HG03457 (cell line): ENCODE data around the gene TTC9B.

ENCODE experiments used
- ATAC-seq: cut with Tn5 transposase; IDR thresholded peaks from one replicate; pipeline ENCODE4 v1.9.1; 2021; ENCODE audit warnings: moderate number of reproducible peaks; ENCODE audit not compliant: unreplicated experiment

TTC9B gene

GRCh38 chr19:40249201-40249600 lies 31.0 kb upstream of the TTC9B start:
- no peak for ATAC-seq

- ATAC-seq = no peak
Observed at GRCh38 chr19:40247735-40248262, 29.6 kb upstream of the TTC9B start.

GRCh38 chr19:40247178-40247577 lies 29.0 kb upstream of the TTC9B start:
- no peak for ATAC-seq

- no peak for ATAC-seq
Observed at GRCh38 chr19:40246292-40247073, 28.3 kb upstream of the TTC9B start.

DNA sequence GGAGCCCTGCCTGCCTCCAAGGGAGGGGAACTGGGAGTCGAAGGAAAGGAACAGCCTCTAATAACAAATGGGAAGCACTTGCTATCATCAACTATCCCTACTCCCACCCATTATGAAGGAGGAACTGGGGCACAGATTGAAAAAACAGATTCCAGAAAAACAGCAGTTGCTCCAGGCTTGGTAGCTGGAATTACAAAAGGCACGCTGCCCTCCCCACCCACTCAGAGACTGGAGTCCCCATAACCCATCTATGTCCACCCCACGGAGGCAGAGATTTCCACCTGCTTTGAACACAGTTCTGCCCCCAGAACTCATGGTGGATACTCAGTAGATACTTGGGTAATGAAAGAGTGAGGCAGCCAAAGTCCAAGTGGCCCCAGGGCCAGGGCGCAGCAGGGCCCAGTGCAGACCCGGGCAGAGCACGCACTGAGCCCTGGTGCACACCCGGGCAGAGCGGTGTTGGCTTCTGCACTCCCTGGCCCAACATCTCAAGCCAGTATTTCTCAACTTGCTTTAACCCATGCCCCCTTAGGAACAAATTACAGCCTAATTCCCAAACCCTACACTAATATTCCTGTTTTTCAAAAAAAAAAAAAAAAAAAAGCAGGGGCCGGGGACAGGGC lies 27.4 kb upstream of the TTC9B start:
- no peak for ATAC-seq

DNA sequence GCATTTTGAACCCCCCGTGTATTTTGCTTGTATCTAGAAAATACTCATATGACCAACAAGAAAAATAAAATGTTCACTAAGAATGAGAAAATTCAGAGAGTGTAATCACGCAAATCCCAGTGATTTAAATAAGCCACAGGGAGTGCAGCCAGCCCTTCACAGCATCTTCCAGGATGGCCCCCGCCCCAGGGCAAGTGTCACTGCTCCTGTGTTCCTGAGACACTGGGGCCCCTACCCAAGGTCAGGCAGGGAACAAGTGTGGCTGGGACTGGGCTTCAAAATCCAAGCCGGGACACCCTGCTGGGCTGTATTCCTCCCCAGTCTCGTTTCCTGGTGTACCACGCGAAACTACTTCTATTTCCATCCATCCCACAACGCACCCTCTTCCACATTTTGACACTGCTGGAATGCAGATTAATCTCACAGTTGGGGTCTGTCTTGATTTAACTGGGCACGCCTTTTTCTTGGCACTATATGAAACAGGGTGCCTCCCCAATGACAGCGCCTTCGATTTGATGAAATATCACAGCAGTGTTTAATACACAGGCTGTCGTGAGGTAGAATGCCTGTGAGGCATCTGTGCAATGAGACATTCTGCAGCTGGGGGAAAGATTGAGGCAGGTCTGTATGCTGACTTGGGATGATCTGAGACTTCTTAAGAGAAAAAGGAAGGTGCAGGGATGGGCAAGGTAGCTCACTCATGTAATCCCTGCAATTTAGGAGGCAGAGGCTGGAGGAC lies 26.6 kb upstream of the TTC9B start:
- no peak for ATAC-seq

GRCh38 chr19:40243181-40243580 lies 25.0 kb upstream of the TTC9B start:
- ATAC-seq = no peak

- ATAC-seq = no peak
Observed at GRCh38 chr19:40242480-40242879, 24.3 kb upstream of the TTC9B start.

GRCh38 chr19:40241809-40242384 lies 23.7 kb upstream of the TTC9B start:
- no peak for ATAC-seq

DNA sequence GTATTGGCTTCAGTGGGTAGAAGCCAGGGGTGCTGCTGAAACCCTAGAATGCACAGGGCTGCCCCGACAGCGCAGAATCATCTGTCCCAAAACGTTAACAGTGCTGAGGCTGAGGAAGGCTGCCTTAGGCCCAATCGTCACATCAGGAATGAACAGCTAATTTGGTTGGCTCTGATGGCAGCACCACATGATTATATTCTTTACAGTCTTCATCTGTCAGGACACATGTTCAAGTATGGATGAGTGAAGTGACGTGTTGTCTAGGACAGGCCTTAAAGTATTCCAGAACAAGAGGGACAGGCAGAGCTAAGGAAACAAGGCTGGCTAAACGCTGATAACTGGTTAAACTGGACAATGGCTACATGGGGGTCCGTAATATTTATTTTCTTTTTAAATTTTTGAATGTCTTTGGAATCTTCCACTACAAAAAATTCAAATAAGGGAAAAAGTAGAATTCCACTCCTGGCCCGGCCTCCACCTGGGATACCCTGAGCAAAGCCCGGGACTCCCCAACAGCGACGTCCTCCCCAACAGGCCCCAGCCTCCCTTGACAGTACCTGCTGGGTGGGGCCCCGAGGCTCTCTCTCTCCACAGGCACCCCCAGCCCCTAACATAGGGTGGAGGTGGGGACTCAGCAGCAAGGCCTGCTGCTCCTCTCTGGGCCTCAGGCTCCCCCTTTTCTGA lies 23.1 kb upstream of the TTC9B start:
- ATAC-seq = no peak

GRCh38 chr19:40240332-40240731 lies 22.1 kb upstream of the TTC9B start:
- no peak for ATAC-seq

DNA sequence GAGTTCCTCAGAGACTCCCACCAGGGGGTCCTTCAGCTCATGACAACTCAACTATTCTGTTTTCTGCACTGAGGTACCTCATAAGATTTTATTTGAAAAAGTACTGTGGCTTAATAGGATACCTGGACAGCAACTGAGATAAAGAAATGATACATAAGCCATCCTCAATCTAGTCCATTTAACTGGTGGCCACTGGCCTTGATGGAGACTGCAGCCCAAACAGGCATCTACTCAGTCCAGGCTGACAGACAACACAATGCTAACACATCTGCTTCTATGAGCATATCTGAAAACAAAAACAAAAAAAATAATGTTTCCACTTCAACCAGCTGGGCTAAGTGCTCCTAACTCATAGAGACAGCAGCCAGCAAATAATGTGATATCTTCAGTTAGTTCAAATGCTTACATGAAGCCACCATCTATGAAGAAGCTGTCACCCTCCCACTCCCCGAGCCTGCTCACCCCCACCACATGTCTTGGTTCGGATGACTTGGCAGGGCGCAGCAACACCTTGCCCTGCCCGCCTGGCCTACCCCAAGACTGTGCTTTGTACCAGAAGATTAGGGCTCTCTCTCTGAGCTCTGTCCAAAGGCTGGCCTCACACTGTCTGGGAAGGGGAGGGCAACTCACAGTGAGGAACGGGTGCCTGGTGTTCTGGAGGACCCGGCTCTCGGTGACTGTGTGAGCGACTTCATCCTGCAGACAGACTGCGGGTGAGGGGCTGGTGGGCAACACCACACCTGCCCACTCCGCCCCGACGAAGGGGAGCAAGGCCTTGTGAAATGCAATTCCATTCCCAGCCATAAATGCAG lies 21.4 kb upstream of the TTC9B start:
- no peak for ATAC-seq

- ATAC-seq = no peak
Observed at GRCh38 chr19:40238775-40239174, 20.6 kb upstream of the TTC9B start.

DNA sequence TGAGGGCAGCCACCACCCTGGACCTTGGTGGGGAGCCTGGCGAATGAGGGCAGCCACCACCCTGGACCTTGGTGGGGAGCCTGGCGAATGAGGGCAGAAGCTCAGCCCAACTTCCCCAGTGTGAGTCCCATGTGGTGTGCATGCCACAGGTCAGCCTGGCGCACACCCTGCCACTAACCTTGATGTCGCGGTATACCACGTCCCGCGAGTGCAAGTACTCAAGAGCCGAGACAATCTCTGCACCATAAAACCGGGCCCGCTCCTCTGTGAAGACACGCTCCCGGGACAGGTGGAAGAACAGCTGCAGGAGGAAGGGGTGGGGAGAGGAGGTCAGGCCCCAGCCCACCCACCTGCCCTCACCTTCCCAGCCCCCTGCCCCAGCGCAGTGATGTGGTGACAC lies 19.6 kb upstream of the TTC9B start:
- ATAC-seq = no peak

DNA sequence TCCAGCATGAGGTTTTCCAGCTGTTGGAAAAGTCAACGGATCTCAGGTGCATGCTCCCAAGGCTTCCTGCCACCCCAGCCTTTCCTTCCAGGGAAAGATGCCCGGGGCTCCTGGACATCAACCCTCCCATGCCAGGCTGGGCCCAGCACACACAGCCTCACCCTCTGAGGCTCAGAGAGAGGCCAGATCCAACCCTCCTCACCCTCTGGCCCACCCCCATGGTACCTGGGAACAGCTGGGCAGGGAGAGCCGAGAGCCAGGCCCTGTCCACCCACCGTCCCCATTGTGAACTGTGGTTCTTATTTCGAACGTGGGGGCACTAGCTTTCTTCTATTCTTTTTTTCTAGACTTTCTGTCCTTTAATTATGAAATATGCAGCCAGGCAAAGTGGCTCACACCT lies 18.2 kb upstream of the TTC9B start:
- ATAC-seq = no peak

DNA sequence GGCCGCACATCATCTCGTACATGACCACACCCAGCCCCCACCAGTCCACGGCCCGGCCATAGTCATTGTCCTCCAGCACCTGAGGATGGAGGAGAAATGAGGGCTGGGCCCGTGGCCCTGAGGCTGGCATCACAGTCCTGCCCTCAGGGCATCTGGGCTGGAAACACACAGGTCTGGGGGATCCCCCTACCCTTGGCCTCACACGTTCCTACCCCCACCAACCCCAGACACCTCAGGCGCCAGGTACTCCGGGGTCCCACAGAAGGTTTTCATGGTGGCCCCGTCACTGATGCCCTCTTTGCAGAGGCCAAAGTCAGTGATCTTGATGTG lies 17.8 kb upstream of the TTC9B start:
- no peak for ATAC-seq

GRCh38 chr19:40235238-40236025 lies 17.2 kb upstream of the TTC9B start:
- no peak for ATAC-seq

GRCh38 chr19:40234429-40235237 lies 16.4 kb upstream of the TTC9B start:
- ATAC-seq = no peak
